ENCODE measurements around the gene TPPP2. TPM values are rescaled to one million over a fixed set of nuclear protein-coding genes. Genes with fewer than 3 reads are reported as not detected.

Gene TPPP2
- total and polyA plus RNA-seq, 2 donors (not counting 1 experiment from before 2014, with no cell fraction given), result not detected

DNA sequence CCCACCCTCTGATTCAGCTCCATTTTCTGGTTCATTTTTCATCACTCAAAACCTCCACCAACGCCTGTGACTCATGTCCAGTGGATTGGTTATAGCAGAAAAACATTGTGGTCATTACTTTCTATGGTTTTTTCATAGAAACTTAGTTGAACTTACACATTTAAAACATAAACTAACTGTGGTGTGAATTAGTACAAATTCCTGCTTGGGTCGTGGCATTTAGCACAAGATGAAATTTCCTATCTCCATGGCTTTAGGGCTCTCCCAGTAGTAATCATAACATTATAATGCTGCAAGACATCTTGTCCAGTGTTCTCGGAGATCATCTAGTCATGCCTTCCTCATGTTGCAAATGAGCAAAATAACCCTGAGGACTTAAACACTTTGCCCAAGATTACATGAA, 19.3 kb downstream of the TPPP2 start:
- H3K79me2 ChIP-seq (ENCODE audit: control insufficient read depth, insufficient read depth, low read length), result no peaks in the 10 kb centered on the region
- Mint-ChIP-seq H3K4me1 (no peaks in the 10 kb centered on the region), H3K4me3 (no peak overlapping the region), H3K27ac (no peak overlapping the region), H3K27me3 (peaks cover 55% of the 10 kb centered on the region), H3K9me3 (ENCODE audit: insufficient read depth) (no peaks in the 10 kb centered on the region)
- CTCF ChIA-PET, result interaction anchor here (1.2 to 3.1 kb wide), 3 partner anchors 9 to 34 kb away, joined by 4 to 24 read pairs (median 4); no protein-coding TSS in a partner anchor
- no peak for TF ChIP-seq EZH2 (IDR thresholded peaks at IDR 0.05; ENCODE audit: borderline replicate concordance, insufficient read depth, low read depth, low read length, poor library complexity, severe bottlenecking)
- TF ChIP-seq, protein P1, sequence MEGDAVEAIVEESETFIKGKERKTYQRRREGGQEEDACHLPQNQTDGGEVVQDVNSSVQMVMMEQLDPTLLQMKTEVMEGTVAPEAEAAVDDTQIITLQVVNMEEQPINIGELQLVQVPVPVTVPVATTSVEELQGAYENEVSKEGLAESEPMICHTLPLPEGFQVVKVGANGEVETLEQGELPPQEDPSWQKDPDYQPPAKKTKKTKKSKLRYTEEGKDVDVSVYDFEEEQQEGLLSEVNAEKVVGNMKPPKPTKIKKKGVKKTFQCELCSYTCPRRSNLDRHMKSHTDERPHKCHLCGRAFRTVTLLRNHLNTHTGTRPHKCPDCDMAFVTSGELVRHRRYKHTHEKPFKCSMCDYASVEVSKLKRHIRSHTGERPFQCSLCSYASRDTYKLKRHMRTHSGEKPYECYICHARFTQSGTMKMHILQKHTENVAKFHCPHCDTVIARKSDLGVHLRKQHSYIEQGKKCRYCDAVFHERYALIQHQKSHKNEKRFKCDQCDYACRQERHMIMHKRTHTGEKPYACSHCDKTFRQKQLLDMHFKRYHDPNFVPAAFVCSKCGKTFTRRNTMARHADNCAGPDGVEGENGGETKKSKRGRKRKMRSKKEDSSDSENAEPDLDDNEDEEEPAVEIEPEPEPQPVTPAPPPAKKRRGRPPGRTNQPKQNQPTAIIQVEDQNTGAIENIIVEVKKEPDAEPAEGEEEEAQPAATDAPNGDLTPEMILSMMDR (IDR thresholded peaks at IDR 0.05), result no peak
- H4K20me1 ChIP-seq (ENCODE audit: control insufficient read depth, insufficient read depth, low read length, poor library complexity, severe bottlenecking), result no peaks in the 10 kb centered on the region
- H3K36me3 ChIP-seq (replicated peaks in 1 of 2; ENCODE audit: control extremely low read depth in 1 of 2, control insufficient read depth in 1 of 2, extremely low read depth in 1 of 2, insufficient read depth in 2 of 2, low read length in 1 of 2), result no peaks in the 10 kb centered on the region
- peaks cover 0 to 15% (median 3%) of the 10 kb centered on the region in 4 experiments for H3K27me3 ChIP-seq (replicated peaks in 1 of 4; ENCODE audit: control extremely low read depth in 1 of 4, control insufficient read depth in 3 of 4, insufficient read depth in 4 of 4, low read length in 3 of 4)
- H3K9ac ChIP-seq (ENCODE audit: low read length), result no peak overlapping the region
- H3K4me2 ChIP-seq (replicated peaks; ENCODE audit: low read depth, low read length, poor library complexity, severe bottlenecking), result no peak overlapping the region
- POLR2A ChIA-PET, result no interaction called here
- DNase-seq, result no peak
- no peak overlapping the region for H3K27ac ChIP-seq (ENCODE audit: low read length in 2 of 2)
- no peaks in the 10 kb centered on the region for H3K4me1 ChIP-seq (ENCODE audit: control insufficient read depth in 2 of 2, insufficient read depth in 2 of 2, low read length in 2 of 2)
- no peak overlapping the region for H2AFZ ChIP-seq (ENCODE audit: insufficient read depth, low read depth, low read length, poor library complexity, severe bottlenecking)
- WGBS (ENCODE audit: insufficient coverage), result 88% methylated on average over 1 of the region's 3 CpGs
- H3K9me3 ChIP-seq (ENCODE audit: control extremely low read depth in 1 of 3, control insufficient read depth in 2 of 3, insufficient read depth in 1 of 3, low read length in 2 of 3), result no peaks in the 10 kb centered on the region
- no peak overlapping the region for H3K4me3 ChIP-seq (ENCODE audit: control extremely low read depth in 1 of 5, extremely low read depth in 1 of 5, insufficient read depth in 1 of 5, low read depth in 2 of 5, low read length in 4 of 5)
- intact Hi-C loops (cut with micrococcal nuclease), result no loop called here
- ATAC-seq (ENCODE audit: low read depth), result no peak

DNA sequence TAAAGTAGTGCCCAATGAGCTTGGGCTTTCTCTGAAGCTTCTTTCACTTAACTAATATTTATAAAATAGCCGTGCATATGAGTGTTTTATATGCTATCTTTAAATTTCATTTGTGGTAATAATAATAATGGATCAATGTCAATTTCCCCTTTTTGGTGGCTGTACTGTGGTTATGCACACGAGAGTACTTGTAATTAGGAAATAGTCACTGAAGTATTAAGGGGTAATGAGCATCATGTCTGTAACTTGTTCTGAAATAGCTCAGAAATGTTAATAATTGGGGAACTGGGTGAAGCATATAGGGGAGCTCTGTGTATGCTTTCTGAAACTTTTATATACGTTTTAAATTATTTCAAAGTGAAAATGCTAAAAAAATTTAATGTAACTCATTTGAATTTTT, 20.6 kb downstream of the TPPP2 start:
- ATAC-seq (ENCODE audit: low read depth), result no peak

More for the DNA sequence above, 20.6 kb downstream of the TPPP2 start:
- Histone ChIP-seq H3K4me3 (ENCODE audit: control extremely low read depth in 1 of 5, extremely low read depth in 1 of 5, insufficient read depth in 1 of 5, low read depth in 2 of 5, low read length in 4 of 5) (no peak overlapping the region), H3K9ac (ENCODE audit: low read length) (no peak overlapping the region), H3K4me1 (ENCODE audit: control insufficient read depth in 2 of 2, insufficient read depth in 2 of 2, low read length in 2 of 2) (no peaks in the 10 kb centered on the region), H3K79me2 (ENCODE audit: control insufficient read depth, insufficient read depth, low read length) (no peaks in the 10 kb centered on the region), H2AFZ (ENCODE audit: insufficient read depth, low read depth, low read length, poor library complexity, severe bottlenecking) (no peak overlapping the region), H4K20me1 (ENCODE audit: control insufficient read depth, insufficient read depth, low read length, poor library complexity, severe bottlenecking) (no peaks in the 10 kb centered on the region), H3K9me3 (ENCODE audit: control extremely low read depth in 1 of 3, control insufficient read depth in 2 of 3, insufficient read depth in 1 of 3, low read length in 2 of 3) (no peaks in the 10 kb centered on the region), H3K36me3 (replicated peaks in 1 of 2; ENCODE audit: control extremely low read depth in 1 of 2, control insufficient read depth in 1 of 2, extremely low read depth in 1 of 2, insufficient read depth in 2 of 2, low read length in 1 of 2) (no peaks in the 10 kb centered on the region), H3K27ac (ENCODE audit: low read length in 2 of 2) (no peak overlapping the region), H3K4me2 (replicated peaks; ENCODE audit: low read depth, low read length, poor library complexity, severe bottlenecking) (no peak overlapping the region), H3K27me3 (replicated peaks in 1 of 4; ENCODE audit: control extremely low read depth in 1 of 4, control insufficient read depth in 3 of 4, insufficient read depth in 4 of 4, low read length in 3 of 4) (peaks cover 0 to 15% (median 3%) of the 10 kb centered on the region in 4 experiments)
- DNase-seq, result no peak
- Mint-ChIP-seq H3K4me1 (no peaks in the 10 kb centered on the region), H3K9me3 (ENCODE audit: insufficient read depth) (no peaks in the 10 kb centered on the region), H3K27ac (no peak overlapping the region), H3K4me3 (no peak overlapping the region), H3K27me3 (peaks cover 44% of the 10 kb centered on the region)
- ChIA-PET CTCF (interaction anchor here (1.0 to 2.6 kb wide), 3 partner anchors 10 to 36 kb away, joined by 3 to 11 read pairs (median 7); no protein-coding TSS in a partner anchor), POLR2A (no interaction called here)
- intact Hi-C loops (cut with micrococcal nuclease), result no loop called here
- no peak for TF ChIP-seq EZH2 (IDR thresholded peaks at IDR 0.05; ENCODE audit: borderline replicate concordance, insufficient read depth, low read depth, low read length, poor library complexity, severe bottlenecking)
- TF ChIP-seq, protein P1 (IDR thresholded peaks at IDR 0.05), result no peak
- WGBS (ENCODE audit: insufficient coverage), result 22% methylated on average over 1 of the region's 3 CpGs

Measured in B cell (primary cell).